Inflammatory macrophage treated with lipopolysaccharide for 1 hour (primary cell): ENCODE measurements around the gene ITIH1.

Source experiments
- DNase-seq, 2 donors: peaks; one replicate each; pipeline ENCODE4 v3.0.0-alpha.2; 2020 to 2022

The ITIH1 gene

DNA sequence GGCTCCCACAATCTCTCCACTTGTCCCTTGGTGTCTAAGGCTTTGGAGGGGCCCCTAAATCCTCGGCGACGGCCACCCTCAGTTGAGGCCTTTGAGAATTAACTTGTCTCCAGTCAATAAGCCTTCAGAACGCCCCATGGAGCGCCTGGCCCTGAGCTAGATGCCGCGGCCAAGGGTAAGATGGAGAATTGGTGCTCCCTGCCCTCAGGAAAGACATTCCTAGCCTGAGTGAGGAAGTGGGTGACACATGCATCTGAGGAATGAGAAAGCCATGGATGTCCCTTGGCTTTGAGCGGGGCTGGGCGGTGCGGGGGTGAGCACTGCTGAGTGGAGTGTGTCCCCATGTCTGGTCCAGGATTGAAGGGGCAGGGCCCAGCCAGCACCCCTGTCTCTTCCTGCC, 39.8 kb downstream of the ITIH1 start:
- no peak for DNase-seq

DNA sequence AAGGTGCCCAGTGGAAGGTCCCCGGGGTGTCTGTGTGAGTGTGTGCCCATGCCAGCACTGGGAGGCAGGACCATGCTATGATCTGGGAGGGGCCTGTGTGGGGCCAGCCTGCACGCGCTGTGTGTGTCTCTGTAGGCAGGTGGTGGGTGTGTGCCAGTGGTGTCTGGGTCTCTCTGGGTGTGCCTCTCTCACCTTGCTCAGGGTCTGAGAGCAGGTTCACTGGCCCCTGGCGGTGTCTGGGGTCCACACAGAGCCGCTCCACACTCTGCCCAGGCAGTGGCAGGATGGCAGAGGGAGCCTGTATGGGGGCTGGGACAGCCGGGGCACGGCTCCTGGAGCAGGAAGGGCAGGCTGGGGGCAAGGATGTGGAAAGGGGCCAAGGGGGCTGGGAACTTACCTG, 40.5 kb downstream of the ITIH1 start:
- no peak for DNase-seq

DNA sequence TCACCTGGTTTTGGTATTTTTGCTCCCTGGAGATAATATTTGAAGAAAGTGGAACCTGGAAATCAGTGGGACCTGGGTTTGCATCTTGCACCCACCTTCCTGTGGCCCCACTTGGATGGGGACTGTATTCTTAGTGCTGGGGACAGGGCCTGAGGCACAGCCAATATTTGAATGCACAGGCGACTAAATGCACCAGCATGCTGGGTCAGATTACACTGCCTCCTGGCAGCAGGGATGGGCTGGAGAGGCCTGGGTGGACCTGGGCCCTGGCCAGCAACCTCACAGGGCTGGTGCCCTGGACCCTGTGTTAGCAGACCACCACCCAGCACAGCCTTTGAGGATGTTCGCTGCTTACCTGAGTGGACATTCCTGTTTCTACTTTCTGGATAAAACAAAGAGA, 42.5 kb downstream of the ITIH1 start:
- no peak for DNase-seq

DNA sequence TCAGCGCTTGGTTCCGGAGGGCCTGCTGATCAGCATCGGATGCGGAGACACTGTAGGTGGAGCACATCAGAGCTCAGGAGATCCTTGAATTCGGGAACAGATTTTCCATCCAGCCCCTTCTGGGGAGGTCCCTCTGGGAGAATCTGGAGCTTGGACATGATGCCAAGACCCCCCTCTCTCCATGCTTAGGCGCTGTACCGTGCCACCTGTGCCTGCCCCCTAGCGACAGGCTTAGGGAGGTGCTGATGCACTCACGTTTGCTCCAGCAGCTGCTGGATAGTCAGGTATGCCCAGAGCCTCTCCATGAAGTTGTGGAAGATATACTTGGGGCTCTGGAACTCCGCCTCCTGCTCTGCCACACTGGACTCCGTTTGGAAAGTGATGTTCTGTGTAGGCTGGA, 43.3 kb downstream of the ITIH1 start:
- DNase-seq, result peak in 1 of 2 donors; percentile 9

DNA sequence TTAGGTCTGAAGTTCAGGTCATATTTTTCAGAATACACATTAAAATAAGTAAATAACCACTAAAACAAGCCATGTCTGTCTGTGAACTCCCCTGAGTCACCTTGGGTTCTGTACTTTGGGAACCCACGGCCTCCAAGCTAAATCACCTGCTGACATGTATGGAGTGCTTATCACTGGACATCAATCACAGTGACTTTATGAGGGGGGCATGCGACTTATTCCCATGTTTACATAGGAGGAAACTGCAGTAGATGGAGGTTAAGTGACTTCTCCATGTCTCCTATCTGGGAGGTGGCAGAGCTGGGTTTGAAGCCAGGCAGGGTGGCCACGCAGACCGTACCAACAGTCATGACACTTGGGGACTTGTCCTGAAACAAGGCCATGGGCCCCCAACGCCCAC, 45.0 kb downstream of the ITIH1 start:
- no peak for DNase-seq

DNA sequence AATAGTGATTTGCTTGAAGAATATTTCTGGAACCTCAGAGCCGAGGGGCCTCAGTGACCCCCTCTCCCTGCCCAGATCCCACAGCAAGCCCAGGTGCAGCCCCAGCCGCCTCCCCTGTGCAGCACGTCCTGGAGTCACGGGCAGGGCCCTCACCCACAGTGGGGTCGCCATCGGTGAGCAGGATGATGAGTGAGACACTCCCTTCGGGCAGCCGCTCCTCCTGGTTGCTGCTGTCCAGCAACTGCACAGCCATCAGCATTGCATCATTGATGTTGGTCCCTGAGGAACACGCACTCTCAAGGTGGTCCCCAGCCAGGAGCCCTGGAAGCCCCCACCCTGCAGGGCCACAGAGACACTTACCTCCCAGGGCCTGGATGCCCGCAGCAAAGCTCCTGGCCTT, 46.6 kb downstream of the ITIH1 start:
- DNase-seq, result no peak

DNA sequence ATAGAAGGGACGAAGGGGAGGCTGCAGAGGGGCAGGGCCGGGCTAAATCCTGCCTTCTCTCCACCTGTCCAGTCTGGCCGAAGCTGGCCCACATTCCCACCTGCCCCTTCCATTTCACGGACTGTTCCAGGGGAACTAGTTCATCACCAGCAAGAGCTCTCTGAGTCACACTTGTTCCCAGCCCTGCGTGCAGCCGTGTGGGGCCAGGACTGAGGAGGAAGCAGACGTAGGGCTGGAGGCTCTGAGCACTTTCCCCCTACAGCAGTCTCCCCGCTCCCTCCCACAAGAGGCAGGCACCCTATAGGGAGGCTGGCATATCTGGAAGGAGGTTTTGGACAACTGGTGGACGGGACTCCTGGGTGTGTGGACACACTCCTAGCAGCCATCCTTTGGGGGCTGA, 50.0 kb downstream of the ITIH1 start:
- peak in 1 of 2 donors; percentile 24 for DNase-seq

DNA sequence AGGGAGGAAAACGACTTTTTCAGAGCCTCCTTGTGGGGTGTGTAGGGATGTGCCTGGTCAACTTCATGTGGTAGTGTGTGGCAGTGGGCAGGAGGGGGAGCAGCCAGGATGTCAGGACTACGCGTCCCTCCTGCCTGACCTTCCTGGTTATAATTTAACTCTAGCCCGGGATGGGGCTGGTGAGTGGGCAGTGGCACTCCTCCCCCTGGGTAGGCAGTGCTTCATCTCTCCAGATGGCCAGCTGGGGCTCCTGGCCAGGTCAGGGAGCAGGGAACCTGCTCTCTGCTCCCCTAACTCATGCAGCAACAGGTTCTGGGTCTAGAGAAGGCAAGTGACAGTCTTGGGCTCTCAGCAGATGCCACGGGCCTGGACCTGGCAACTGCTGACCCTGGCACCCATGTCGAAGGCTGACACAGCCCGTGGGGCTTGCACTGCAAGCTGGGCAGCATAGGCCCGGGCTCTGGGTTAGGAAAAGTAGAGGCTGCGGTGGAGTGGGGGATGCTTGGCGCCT, 50.5 kb downstream of the ITIH1 start:
- DNase-seq, result no peak

DNA sequence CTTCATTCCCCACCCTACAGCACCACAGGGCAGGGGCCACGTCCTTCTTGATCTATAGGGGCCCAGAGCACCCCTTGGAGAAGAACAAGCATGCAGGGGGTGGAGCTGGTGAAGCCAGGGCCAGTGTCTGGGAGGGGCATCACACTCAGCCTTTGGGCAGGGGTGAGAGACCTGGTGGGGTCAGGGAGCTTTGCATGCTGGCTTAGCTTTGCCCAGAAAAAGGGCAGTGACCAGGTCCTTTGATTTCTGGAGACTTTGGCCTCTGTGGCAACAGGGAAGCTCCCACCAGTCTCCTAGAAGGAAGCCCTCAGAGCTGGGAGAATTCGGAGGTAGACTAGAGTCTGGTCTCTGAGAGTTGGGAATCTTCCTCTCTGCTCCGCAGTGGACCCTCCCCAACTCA, 52.1 kb downstream of the ITIH1 start:
- DNase-seq, result no peak

DNA sequence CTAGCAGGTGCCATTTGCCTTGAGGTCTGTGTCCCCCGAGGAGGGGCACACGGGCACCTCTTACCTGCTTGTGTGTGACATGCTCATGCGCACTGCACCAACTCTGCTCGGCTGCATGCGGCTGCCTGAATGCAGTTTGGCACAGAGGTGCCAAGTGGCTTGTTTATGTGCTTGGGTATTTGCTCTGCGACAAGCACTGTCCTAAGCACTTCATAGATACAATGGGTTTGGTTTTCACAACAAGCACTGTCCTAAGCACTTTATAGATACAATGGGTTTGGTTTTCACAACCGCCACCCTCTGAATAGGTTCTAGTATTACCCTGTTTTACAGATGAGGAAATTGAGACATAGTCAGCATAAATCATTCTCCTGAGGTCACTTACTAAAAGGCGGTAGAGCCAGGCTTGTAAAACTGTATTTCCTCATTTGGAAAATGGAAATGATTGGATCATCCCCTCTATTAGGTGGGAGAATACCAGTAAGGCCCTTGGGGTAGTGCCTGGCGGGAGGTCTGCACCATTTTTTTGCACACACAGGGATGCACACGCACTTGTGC, 52.6 kb downstream of the ITIH1 start:
- DNase-seq, result peak in 1 of 2 donors; percentile 14

DNA sequence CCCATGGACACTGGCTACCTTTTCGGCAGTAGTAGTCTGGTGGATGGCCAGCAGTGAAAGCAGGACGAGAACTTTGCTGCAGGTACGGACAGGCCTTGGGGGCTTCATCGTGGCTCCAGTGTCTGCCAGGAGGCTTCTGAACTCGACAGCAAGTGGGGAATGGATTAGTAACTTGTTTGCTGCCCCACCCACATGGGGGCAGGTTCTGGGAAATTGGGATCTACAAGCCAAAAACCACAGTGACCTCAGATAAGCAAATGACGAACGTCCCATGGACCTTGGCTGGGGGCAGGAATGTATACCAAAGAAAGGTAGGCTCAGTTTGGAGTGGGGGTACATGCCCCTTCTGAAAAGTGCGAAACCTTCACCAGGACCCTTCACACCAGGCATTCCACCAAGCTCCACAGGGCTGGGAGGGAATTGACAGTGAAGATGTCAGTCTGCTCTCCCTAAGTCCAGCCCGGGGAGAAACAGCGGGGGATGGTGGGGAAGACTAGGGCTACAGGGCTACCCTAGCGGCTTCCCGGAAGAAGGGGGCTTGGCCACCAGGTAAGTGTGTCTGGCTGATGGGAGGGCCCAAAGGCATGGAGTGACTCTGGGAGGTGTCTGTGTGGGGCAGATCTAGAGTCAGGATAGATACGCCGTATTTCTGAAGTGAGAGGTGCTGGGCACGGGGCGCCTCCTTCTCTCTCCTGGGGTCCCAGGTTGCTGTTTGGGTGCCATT, 53.3 kb downstream of the ITIH1 start, which contains the start of gene ITIH4:
Gene ITIH4 (minus strand): TSS at position 138 of the 724 bp plus-strand sequence. CDS start 30 bp downstream, at position 108.
- DNase-seq, result no peak

DNA sequence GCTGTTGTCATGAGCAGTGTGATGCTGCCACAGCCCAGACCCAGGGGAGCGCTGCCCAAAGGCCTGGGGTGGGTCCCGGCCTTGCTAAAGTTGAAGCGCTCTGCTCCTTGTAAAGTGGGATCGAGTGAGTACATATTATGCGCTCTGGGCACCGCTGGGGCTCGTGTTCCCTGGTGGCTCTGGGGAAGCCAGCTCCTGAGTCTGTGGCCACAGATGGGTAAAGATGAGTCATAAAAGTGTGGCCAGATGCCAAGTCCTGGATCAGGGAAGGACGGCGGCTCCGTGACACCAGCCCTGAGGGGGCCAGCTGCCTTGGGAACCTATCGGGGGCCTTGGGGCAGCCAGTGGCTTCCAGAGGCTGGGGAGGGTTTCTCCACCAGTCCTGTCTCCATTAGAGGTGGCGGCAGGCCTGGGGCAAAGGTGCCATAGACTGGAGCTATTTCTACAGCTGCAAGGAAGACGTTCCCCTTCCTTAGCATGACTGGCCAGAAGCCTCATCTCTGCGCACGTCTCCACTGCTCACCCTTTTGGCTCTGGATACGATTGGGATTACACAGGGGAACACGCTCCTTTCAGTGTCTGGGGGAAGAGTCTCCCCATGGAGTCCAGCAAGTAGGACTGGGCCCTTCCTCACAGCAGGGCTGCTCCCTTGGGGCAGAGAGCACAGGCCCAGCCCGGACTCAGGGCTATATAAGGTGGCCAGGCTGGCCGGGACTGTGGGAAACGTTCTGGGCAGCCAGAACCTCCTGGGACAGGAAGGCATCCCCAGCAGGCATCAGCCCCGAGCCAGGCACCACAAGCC, 54.3 kb downstream of the ITIH1 start:
- peak in 1 of 2 donors; percentile 34 for DNase-seq

DNA sequence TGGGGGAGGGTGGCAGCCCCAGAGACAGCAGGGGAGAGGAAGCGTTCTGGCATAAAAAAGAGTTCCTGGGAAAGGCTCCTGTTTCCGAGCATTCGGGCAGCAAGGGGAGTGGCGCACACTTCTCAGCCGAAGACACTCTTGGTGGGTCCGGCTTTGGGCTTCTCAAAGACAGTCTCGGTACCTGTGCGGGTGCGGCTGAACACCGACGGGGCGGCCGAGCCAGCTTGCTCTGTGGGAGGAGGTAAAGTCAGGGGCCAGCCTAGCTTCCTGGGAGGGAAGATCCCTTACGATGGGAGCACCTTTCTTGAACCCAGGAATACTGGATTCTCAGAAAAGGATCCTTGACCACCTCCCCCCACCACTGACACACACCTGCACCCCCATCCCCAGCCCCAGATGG, 55.8 kb downstream of the ITIH1 start:
- DNase-seq, result no peak

DNA sequence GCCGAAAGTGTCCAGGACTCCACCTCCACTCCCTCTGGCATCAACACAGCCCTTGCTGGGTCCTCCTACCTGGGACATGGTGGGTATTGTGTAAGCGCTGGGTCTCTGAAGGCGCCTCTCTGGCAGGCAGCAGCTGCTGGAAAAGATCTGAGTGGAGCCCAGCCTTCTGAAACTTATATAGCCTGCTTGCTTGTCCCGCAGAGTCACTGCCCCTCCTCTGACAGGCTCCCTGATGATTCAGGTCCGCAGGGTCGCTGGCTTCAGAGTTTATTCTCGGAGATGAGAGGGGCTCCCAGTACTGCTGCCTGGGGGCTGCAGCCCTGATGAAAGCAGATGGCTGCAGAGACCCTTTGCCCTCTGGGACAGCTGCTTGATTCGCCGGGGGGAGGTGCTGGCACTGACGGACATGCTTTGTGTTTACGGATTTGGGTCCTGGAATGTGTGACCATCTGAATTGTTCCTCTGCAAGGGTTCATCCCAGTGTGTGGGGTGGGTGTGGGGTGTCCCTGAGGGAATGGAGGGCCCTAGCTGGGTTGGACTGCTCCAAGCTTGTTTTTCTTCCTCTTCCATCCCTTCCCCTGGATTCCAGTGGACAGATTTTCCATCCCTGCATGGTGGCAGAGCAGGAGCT, 57.6 kb downstream of the ITIH1 start, which contains the start of gene MUSTN1:
Gene MUSTN1 (minus strand): TSS at position 149 of the 631 bp plus-strand sequence. CDS start 71 bp downstream, at position 78.
- DNase-seq, result no peak

DNA sequence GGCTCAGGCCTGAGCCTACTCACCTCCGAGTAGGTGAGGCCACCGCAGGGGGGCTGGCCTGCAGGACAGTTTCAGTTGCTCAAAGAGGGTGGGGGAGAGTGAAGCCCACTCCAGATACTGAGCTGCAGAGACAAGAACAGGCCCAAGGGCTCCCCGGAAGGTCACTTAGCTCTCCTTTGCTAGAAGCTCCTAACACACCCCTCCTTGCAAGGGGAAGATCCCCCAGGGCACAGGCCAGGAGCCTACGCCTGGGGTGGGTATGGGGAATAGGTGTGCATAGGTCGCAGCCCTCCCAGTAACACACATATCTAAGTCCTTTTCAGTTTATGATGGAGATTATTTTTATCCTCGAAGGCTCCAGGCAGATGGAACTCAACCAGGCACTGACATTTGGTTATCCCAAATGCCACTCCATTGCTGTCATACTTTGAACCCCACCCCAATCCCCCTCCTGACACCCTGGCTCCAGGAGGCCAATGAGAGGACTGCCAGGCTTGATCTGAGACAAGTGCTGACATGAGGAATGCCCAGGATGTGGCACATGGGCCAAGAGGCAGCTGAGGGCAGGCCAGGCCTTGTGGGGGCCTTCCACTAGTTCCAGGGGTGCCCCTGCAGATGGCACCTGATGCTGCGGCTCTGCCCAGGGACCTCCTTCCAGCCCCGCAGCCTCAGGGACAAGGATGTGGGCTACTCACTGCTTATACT, 58.5 kb downstream of the ITIH1 start:
- DNase-seq, result no peak

DNA sequence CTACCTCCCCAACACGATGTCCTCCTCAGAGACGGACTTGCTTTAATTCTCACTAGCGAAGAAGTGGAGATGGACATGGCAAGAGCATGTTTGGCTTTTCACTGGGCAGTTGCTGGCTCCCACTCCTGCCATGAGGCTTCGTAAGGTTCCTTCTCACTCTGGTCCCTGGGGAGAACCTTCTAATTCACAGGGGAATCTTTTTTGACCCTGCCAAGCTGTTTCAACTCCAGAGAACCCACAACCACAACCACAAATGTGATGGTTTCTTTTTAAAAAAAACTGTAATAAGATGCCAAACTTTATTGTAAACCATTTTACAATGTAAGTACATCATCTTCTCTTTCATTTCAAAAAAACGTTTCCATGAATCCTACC, 59.1 kb downstream of the ITIH1 start:
- no peak for DNase-seq

DNA sequence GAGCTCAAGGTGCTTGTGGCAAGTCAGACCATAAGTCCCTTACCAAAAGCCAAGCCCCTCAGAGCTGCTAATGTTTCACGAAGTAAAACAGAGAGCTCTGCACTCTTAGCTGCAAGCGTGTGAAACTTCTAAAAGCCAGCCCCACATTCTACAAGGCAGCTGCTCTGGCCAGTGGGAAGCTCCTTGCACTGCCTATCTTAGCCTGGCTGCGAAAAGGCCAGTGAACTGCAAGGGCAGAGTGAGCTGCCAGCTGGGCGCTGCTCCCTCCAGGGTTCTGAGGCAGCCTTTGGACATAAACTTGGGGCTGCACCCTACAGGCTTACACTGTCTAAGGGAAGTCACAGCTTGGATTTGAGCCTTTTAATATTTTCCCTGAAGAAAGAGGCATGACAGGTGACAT, 59.6 kb downstream of the ITIH1 start:
- no peak for DNase-seq

DNA sequence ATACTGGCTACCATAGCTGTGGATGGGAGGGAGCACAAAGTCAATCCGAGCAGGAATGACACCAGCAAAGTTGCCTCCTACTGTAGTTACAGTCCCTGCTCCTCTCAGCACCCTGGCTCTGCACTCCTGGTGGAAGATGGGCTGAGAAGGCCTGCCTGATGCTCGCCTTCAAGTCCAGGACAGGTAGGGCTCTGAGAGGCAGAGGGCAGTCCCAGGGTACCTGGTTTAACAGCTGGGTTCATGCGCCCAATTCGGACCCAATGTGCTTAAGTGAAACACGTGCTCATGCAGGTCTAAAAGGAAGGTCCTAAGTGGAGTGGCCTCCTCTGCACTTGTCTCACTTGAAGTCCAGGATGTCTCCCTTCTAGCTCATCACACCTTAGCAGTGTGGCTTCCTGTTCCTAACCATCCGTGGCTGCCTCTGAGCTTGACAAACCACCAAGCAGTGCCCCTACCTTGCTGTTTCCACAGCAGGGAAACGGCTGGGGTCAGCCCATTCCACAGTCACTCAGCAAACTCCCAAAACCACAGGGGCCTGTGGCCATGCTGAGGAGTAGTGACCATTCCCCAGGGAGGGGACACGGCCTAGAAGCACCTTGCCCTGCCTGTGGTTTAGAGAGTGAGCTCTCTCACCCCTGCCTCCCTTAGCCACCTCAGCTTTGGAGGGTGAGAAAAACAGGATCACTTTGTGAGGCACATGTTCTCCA, 61.3 kb downstream of the ITIH1 start:
- DNase-seq, result no peak

DNA sequence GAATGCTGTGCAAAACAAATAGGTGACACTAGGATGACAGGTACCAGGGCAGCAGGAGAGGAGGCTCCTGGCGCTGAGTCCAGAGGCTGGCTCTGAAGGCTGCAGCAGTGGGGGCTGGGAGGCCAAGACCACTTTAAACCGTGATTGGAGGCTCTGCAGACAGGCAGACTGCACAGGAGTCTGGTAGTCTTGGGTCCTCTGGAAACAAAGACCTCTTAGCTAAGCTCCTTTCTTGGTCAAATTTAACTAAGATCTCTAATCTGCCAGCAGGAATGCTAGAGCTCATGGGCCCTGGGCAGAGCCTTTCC, 61.8 kb downstream of the ITIH1 start:
- no peak for DNase-seq

DNA sequence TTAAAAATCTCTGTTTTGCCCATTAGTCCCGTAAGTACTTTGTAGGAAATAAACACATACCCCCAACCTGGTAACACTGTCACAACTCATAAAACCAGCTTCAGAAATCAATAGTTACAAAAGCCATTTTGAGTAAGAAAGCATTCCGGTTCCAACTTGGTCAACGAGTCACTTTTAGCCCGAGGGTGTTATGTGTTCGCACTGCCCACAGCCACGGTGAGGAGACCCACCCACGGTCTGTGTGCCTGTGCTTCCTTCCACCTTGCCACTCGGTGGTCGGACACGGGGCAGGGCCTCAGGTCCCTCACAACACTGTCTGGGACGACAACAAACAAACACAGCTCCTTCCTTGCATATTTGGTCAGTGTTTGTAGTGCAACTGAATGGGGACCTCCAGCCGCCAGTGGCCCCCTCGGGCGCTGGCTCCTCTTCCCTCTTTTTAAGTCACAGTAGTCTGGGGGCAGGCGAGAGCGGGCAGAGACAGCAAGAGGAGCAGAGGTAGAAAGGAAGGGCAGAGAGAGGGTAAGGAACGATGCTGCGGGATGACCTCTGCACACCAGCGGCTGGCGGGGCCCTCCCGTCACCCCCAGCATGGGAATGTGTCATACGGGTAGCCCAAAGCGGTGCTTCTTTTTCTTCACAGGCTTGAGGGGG, 62.6 kb downstream of the ITIH1 start:
- DNase-seq, result no peak

DNA sequence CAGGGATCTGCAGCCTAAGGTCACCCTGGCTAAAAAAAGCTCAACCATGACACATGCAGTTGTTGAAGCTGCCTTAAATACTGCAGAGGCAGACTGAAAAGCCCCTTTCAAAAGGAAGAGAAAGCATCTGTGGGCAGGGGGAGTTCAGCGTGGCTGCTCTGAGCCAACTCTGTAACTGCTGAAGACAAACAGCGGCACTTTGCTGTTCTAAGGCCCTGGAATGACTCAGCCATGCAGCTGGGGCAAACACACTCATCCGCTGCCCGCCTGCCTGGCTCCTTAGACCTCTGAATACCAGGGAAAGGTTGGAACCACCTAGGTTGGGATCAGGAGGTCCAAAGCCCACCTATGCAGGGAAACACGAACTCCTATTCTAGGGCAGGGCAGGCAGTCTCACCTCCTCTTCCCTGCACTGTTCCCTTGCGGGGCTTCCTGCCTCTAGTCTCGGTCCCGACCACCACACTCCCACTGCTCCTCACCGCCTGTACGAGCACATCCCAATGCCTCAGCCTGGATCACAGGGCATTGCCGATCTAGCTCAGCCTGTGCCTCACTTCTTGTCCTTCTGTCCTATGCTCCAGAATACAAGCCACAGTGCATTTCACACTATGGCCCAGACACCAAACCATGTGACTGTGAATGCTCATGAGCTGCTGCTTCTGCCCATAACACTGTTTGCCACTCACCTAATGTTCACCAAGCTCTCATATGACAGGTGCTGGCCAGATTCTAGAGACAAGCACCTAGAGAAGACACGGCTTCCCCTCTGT, 64.0 kb downstream of the ITIH1 start:
- no peak for DNase-seq
